GM12892 (cell line): ENCODE data around the gene PACS2.
A peak's percentile ranks its signal among the peaks of the same experiment; 100 is the strongest.

ENCODE experiments used
- DNase-seq: peaks from one replicate; pipeline ENCODE4 v3.0.0; 2011; ENCODE audit not compliant: insufficient read length
- FAIRE-seq: peaks from 2 replicates; lab custom pipeline; 2011; peaks lifted over from hg19 to GRCh38; lab: Jason Lieb, UNC
- POLR2A ChIP-seq: IDR thresholded peaks from 2 replicates; pipeline ENCODE4 v1.6.1; 2011; ENCODE audit warnings: low read depth, low read length, control low read depth
- POLR2AphosphoS5 ChIP-seq: IDR thresholded peaks from 2 replicates; pipeline ENCODE4 v1.6.1; 2011; ENCODE audit warnings: low read depth, low read length, control low read depth
- TAF1 ChIP-seq: IDR thresholded peaks from 2 replicates; pipeline ENCODE4 v1.6.1; 2011; ENCODE audit warnings: low read depth, mild to moderate bottlenecking, control low read depth, low read length, borderline replicate concordance

Gene PACS2

GRCh38 chr14:105422695-105423487, 108.3 kb downstream of the PACS2 start:
- peak; percentile 14 for DNase-seq
- FAIRE-seq: no peak
- TF ChIP-seq TAF1: no peak
- TF ChIP-seq POLR2A: no peak
- TF ChIP-seq POLR2AphosphoS5: no peak

GRCh38 chr14:105423488-105424195, 109.1 kb downstream of the PACS2 start:
- TF ChIP-seq POLR2AphosphoS5: no peak
- no peak for TF ChIP-seq POLR2A
- TF ChIP-seq TAF1: no peak
- DNase-seq (no peak), FAIRE-seq (no peak)

GRCh38 chr14:105424861-105425260, 110.3 kb downstream of the PACS2 start:
- no peak for TF ChIP-seq POLR2A
- no peak for TF ChIP-seq POLR2AphosphoS5
- TF ChIP-seq TAF1: no peak
- FAIRE-seq (no peak), DNase-seq (no peak)

GRCh38 chr14:105425823-105426247, 111.3 kb downstream of the PACS2 start:
- FAIRE-seq (no peak), DNase-seq (no peak)
- TF ChIP-seq POLR2A: no peak
- no peak for TF ChIP-seq TAF1
- no peak for TF ChIP-seq POLR2AphosphoS5

GRCh38 chr14:105426416-105427130, 112.0 kb downstream of the PACS2 start:
- TF ChIP-seq POLR2AphosphoS5 (no peak), TAF1 (no peak), POLR2A (no peak)
- DNase-seq (peak; percentile 19), FAIRE-seq (no peak)

GRCh38 chr14:105427412-105427811, 112.9 kb downstream of the PACS2 start:
- TF ChIP-seq TAF1 (no peak), POLR2AphosphoS5 (no peak), POLR2A (no peak)
- FAIRE-seq: no peak
- DNase-seq: no peak

- FAIRE-seq (no peak), DNase-seq (no peak)
- no peak for TF ChIP-seq POLR2AphosphoS5
- TF ChIP-seq TAF1: no peak
- TF ChIP-seq POLR2A: no peak
These were observed 113.5 kb downstream of the PACS2 start for GRCh38 chr14:105427936-105428485.

- no peak for DNase-seq
- TF ChIP-seq TAF1: no peak
- TF ChIP-seq POLR2AphosphoS5: no peak
- no peak for TF ChIP-seq POLR2A
- no peak for FAIRE-seq
These were observed 115.5 kb downstream of the PACS2 start for GRCh38 chr14:105430042-105430441.

- FAIRE-seq: no peak
- TF ChIP-seq TAF1: no peak
- TF ChIP-seq POLR2AphosphoS5: no peak
- TF ChIP-seq POLR2A: no peak
- no peak for DNase-seq
These were observed 116.0 kb downstream of the PACS2 start for GRCh38 chr14:105430565-105430964.

- FAIRE-seq: no peak
- TF ChIP-seq POLR2AphosphoS5 (no peak), TAF1 (no peak), POLR2A (no peak)
- DNase-seq: no peak
These were observed 116.7 kb downstream of the PACS2 start for GRCh38 chr14:105431256-105431655.

- no peak for FAIRE-seq
- no peak for DNase-seq
- TF ChIP-seq POLR2A (no peak), POLR2AphosphoS5 (no peak), TAF1 (no peak)
These were observed 118.1 kb downstream of the PACS2 start for GRCh38 chr14:105432657-105433056.

GRCh38 chr14:105433161-105433605, 118.6 kb downstream of the PACS2 start:
- FAIRE-seq (no peak), DNase-seq (no peak)
- TF ChIP-seq TAF1: no peak
- peak; percentile 27; the same call in 1 of the 2 replicates for TF ChIP-seq POLR2A
- TF ChIP-seq POLR2AphosphoS5: peak; percentile 33; the same call in 1 of the 2 replicates
